IMR-90 (cell line): ENCODE results near the gene KIF3A. TPM values are rescaled to one million over a fixed set of nuclear protein-coding genes. Genes with fewer than 3 reads are reported as not detected.

Experiments
- ATAC-seq: fragments of 200-7000 bp; cut with Tn5 transposase; 2 replicates; pipeline ENCODE4 v1.9.1; 2020; ENCODE audit warnings: low read depth, mild to moderate bottlenecking, moderate library complexity
- BruUV-seq: library from RNA; stranded (reverse); fragments of 400-500 nt; replicated peaks from 2 replicates; lab custom pipeline; 2021; lab: Mats Ljungman, UMichigan
- CTCF ChIA-PET: fragments of 300-600 bp; formaldehyde crosslinking; extraction: SDS; loops from one replicate; lab custom pipeline; 2021; ENCODE audit warnings: antibody characterized with exemption; lab: Yijun Ruan, JAX
- POLR2A ChIA-PET: fragments of 300-600 bp; sonication (Branson Sonifier 250); formaldehyde crosslinking; loops from one replicate; lab custom pipeline; 2022; ENCODE audit warnings: antibody characterized with exemption; ENCODE audit not compliant: unreplicated experiment; lab: Charles Lee
- DNase-seq: peaks from one replicate; pipeline ENCODE4 v3.0.0; 2013
- H2AFZ ChIP-seq: replicated peaks from 2 replicates; pipeline ENCODE3; 2013; ENCODE audit warnings: low read length, mild to moderate bottlenecking; ENCODE audit not compliant: poor library complexity
- H2AK5ac ChIP-seq: 2 replicates; pipeline ENCODE4 v1.6.1; 2013; ENCODE audit warnings: low read depth, low read length, inconsistent platforms
- H2AK9ac ChIP-seq: replicated peaks from 2 replicates; pipeline ENCODE3; 2013; ENCODE audit warnings: mild to moderate bottlenecking, low read depth, low read length, moderate library complexity; ENCODE audit not compliant: poor library complexity
- H2BK120ac ChIP-seq: 2 replicates; pipeline ENCODE4 v1.6.1; 2013; ENCODE audit warnings: low read depth, low read length, inconsistent platforms
- H2BK15ac ChIP-seq: 3 replicates; pipeline ENCODE4 v1.6.1; 2013; ENCODE audit warnings: low read depth, low read length, inconsistent platforms
- H2BK20ac ChIP-seq: 2 replicates; pipeline ENCODE4 v1.6.1; 2013; ENCODE audit warnings: low read depth, mild to moderate bottlenecking, inconsistent platforms, low read length, moderate library complexity
- H2BK5ac ChIP-seq: 2 replicates; pipeline ENCODE4 v1.6.1; 2013; ENCODE audit warnings: mild to moderate bottlenecking, low read depth, low read length, inconsistent platforms; ENCODE audit not compliant: poor library complexity, severe bottlenecking
- H3K14ac ChIP-seq: replicated peaks from 2 replicates; pipeline ENCODE4 v1.6.1; 2013; ENCODE audit warnings: low read depth, low read length, inconsistent platforms
- H3K18ac ChIP-seq: 2 replicates; pipeline ENCODE4 v1.6.1; 2013; ENCODE audit warnings: low read depth, low read length, control low read depth
- H3K23ac ChIP-seq: 2 replicates; pipeline ENCODE4 v1.6.1; 2013; ENCODE audit warnings: low read depth, low read length, inconsistent platforms
- H3K27ac ChIP-seq: 2 replicates; pipeline ENCODE4 v1.5.1; 2013; ENCODE audit warnings: mild to moderate bottlenecking, control low read depth, low read length; ENCODE audit not compliant: insufficient read depth
- H3K27me3 ChIP-seq: 2 replicates; pipeline ENCODE4 v1.6.1; 2013; ENCODE audit warnings: low read length; ENCODE audit not compliant: control insufficient read depth, insufficient read depth
- H3K36me3 ChIP-seq: 2 replicates; pipeline ENCODE4 v1.6.1; 2013; ENCODE audit warnings: low read length, mixed read lengths; ENCODE audit not compliant: control insufficient read depth, insufficient read depth
- H3K4ac ChIP-seq: 2 replicates; pipeline ENCODE4 v1.6.1; 2013; ENCODE audit warnings: low read depth, low read length, inconsistent platforms
- H3K4me1 ChIP-seq: 2 replicates; pipeline ENCODE4 v1.6.1; 2013; ENCODE audit warnings: low read length, mixed read lengths; ENCODE audit not compliant: control insufficient read depth, insufficient read depth
- H3K4me2 ChIP-seq: 2 replicates; pipeline ENCODE4 v1.6.1; 2013; ENCODE audit warnings: low read depth, mild to moderate bottlenecking, control low read depth, low read length, moderate library complexity
- H3K4me3 ChIP-seq: 2 replicates; pipeline ENCODE4 v1.5.1; 2013; ENCODE audit warnings: low read depth, mild to moderate bottlenecking, control low read depth, low read length, moderate library complexity; ENCODE audit not compliant: insufficient read depth
- H3K56ac ChIP-seq: 2 replicates; pipeline ENCODE4 v1.6.1; 2013; ENCODE audit warnings: low read length, inconsistent platforms; ENCODE audit not compliant: insufficient read depth; ENCODE audit errors: extremely low read depth
- H3K79me1 ChIP-seq, 2 experiments: 2 replicates each; pipeline ENCODE4 v1.6.1; 2013; ENCODE audit warnings: low read length in 2 of 2, inconsistent platforms in 1 of 2, low read depth in 1 of 2
- H3K9ac ChIP-seq: 2 replicates; pipeline ENCODE4 v1.6.1; 2013; ENCODE audit warnings: low read depth, low read length, control low read depth
- H3K9me1 ChIP-seq: 2 replicates; pipeline ENCODE4 v1.6.1; 2013; ENCODE audit warnings: low read length, inconsistent platforms; ENCODE audit not compliant: insufficient read depth
- H3K9me3 ChIP-seq: 2 replicates; pipeline ENCODE4 v1.6.1; 2013; ENCODE audit warnings: low read length; ENCODE audit not compliant: control insufficient read depth, insufficient read depth
- H4K20me1 ChIP-seq: 2 replicates; pipeline ENCODE4 v1.6.1; 2013; ENCODE audit warnings: low read length, inconsistent platforms; ENCODE audit not compliant: insufficient read depth
- H4K5ac ChIP-seq: 2 replicates; pipeline ENCODE4 v1.6.1; 2013; ENCODE audit warnings: mild to moderate bottlenecking, low read depth, low read length, control low read depth
- H4K8ac ChIP-seq, 2 experiments: 2 replicates each; pipeline ENCODE4 v1.6.1; 2013; ENCODE audit warnings: low read depth in 2 of 2, low read length in 2 of 2, control low read depth in 1 of 2, inconsistent platforms in 1 of 2
- H4K91ac ChIP-seq: 2 replicates; pipeline ENCODE4 v1.6.1; 2013; ENCODE audit warnings: low read depth, low read length, inconsistent platforms; ENCODE audit not compliant: insufficient read depth
- BHLHE40 ChIP-seq: fragments of 150-350 bp; IDR thresholded peaks from 2 replicates; pipeline ENCODE4 v1.6.1; 2016; ENCODE audit warnings: mild to moderate bottlenecking, low read depth, low read length
- CEBPB ChIP-seq: IDR thresholded peaks from 2 replicates; pipeline ENCODE4 v1.6.1; 2012; ENCODE audit warnings: low read depth, low read length, improper control_type of control experiment
- CHD1 ChIP-seq: IDR thresholded peaks from 2 replicates; pipeline ENCODE4 v1.6.1; 2012; ENCODE audit warnings: low read depth, low read length, improper control_type of control experiment
- CTCF ChIP-seq: conservative IDR thresholded peaks from 2 replicates; pipeline ENCODE4 v1.5.1; 2012; ENCODE audit warnings: mild to moderate bottlenecking, low read depth, low read length, improper control_type of control experiment
- ELK1 ChIP-seq: fragments of 150-350 bp; IDR thresholded peaks from 2 replicates; pipeline ENCODE4 v1.6.1; 2016; ENCODE audit warnings: low read depth, mild to moderate bottlenecking, low read length, moderate library complexity, borderline replicate concordance
- FOS ChIP-seq: fragments of 150-350 bp; IDR thresholded peaks from 2 replicates; pipeline ENCODE4 v1.6.1; 2016; ENCODE audit warnings: low read depth, low read length
- MAZ ChIP-seq: IDR thresholded peaks from 2 replicates; pipeline ENCODE4 v1.6.1; 2012; ENCODE audit warnings: low read depth, mild to moderate bottlenecking, low read length, improper control_type of control experiment, moderate library complexity, borderline replicate concordance
- MXI1 ChIP-seq: IDR thresholded peaks from 2 replicates; pipeline ENCODE4 v1.6.1; 2012; ENCODE audit warnings: low read depth, mild to moderate bottlenecking, low read length, moderate library complexity, borderline replicate concordance
- NFE2L2 ChIP-seq: fragments of 150-350 bp; IDR thresholded peaks from 2 replicates; pipeline ENCODE4 v1.6.1; 2016; ENCODE audit warnings: low read depth, mild to moderate bottlenecking, low read length
- RAD21 ChIP-seq: IDR thresholded peaks from 2 replicates; pipeline ENCODE4 v1.6.1; 2012; ENCODE audit warnings: low read length, improper control_type of control experiment
- RCOR1 ChIP-seq: IDR thresholded peaks from 2 replicates; pipeline ENCODE4 v1.6.1; 2012; ENCODE audit warnings: mild to moderate bottlenecking, low read length, improper control_type of control experiment; ENCODE audit not compliant: insufficient replicate concordance
- SMC3 ChIP-seq: fragments of 150-350 bp; IDR thresholded peaks from 2 replicates; pipeline ENCODE4 v1.6.1; 2016; ENCODE audit warnings: low read depth, mild to moderate bottlenecking, antibody characterized with exemption, low read length, moderate library complexity
- WGBS, 2 experiments: methylation state at CpG; one replicate each; pipeline versions ENCODE4 v1.1.5 to v1.1.7; 2013; ENCODE audit warnings: missing lambda C conversion rate in 2 of 2; ENCODE audit not compliant: insufficient read length in 1 of 2; ENCODE audit errors: extremely low coverage in 2 of 2; 5-methylcytosine and 5-hydroxymethylcytosine counted together
- dilution Hi-C: fragments of 300-500 bp; cut with HindIII; formaldehyde crosslinking; loops from one replicate; pipeline ENCODE4 v1.14.3; 2018; ENCODE audit warnings: low sequenced_read_pairs; ENCODE audit not compliant: unreplicated experiment
- in situ Hi-C: fragments of 300-500 bp; cut with MboI; formaldehyde crosslinking; loops from 3 replicates; pipeline ENCODE4 v1.14.3; 2019; ENCODE audit warnings: low sequenced_read_pairs, inconsistent platforms, mixed read lengths
- intact Hi-C: fragments of 100-400 bp; cut with micrococcal nuclease; formaldehyde crosslinking; loops from 2 replicates; pipeline ENCODE4 v1.10.0; 2022
- polyA plus RNA-seq, 3 experiments: library from polyadenylated mRNA; depleted of rRNA; stranded (reverse); fragments of >200 nt; gene quantifications; 2 replicates each; pipeline ENCODE4 v1.2.3, GENCODE V29; 2012; ENCODE audit warnings: low replicate concordance in 1 of 3
- total RNA-seq: library from RNA; depleted of rRNA; stranded (reverse); fragments of >200 nt; gene quantifications from 2 replicates; pipeline ENCODE4 v1.2.3, GENCODE V29; 2012

Gene KIF3A
- total and polyA plus RNA-seq, 2 of the 4 experiments (the other 2 are of a cell fraction), result 4.3 to 4.5 TPM

GRCh38 chr5:132658381-132659302 is 78.7 kb downstream of the KIF3A start (continued):
- TF ChIP-seq SMC3 (no peak), RAD21 (no peak)

- Histone ChIP-seq H3K56ac (no peak within 1 kb of the TSS), H3K9me3 (no peaks in the 10 kb centered on the region), H2BK120ac (no peak within 1 kb of the TSS), H2BK15ac (no peak within 1 kb of the TSS), H3K27me3 (peaks cover 11% of the 10 kb centered on the region; the same call in 1 of the 2 replicates), H4K5ac (no peak within 1 kb of the TSS), H2AK9ac (no peak within 1 kb of the TSS), H3K18ac (no peak within 1 kb of the TSS), H3K4me2 (no peak within 1 kb of the TSS), H4K20me1 (no peaks in the 10 kb centered on the region), H3K27ac (no peak within 1 kb of the TSS), H3K36me3 (no peaks in the 10 kb centered on the region), H3K4ac (no peak within 1 kb of the TSS), H4K91ac (no peak within 1 kb of the TSS), H3K23ac (no peak within 1 kb of the TSS), H3K4me3 (no peak within 1 kb of the TSS), H3K4me1 (no peaks in the 10 kb centered on the region), H2AFZ (no peak within 1 kb of the TSS), H3K9ac (no peak within 1 kb of the TSS), H2BK20ac (no peak within 1 kb of the TSS), H4K8ac (no peak within 1 kb of the TSS), H3K9me1 (peaks cover 3% of the 10 kb centered on the region; the same call in 1 of the 2 replicates), H3K14ac (no peak within 1 kb of the TSS), H3K79me1 (no peaks in the 10 kb centered on the region), H2AK5ac (no peak within 1 kb of the TSS), H2BK5ac (no peak within 1 kb of the TSS)
- no peak for DNase-seq
- in situ Hi-C loops (no loop called here), intact Hi-C loops (no loop called here), dilution Hi-C loops (no loop called here)
- WGBS, 2 experiments, result 100% methylated on average over 1 of the region's 12 CpGs; no CpG with 5 or more reads in 1 of the 2 experiments
- no peak for ATAC-seq
- POLR2A ChIA-PET, result no interaction called here
- no TSS peak for BruUV-seq
- CTCF ChIA-PET, result interaction anchor here (0.6 kb wide), 1 partner anchor 1515 kb away, joined by 4 read pairs; no protein-coding TSS in a partner anchor
- TF ChIP-seq MAZ (no peak), CHD1 (no peak), BHLHE40 (no peak), RCOR1 (no peak), FOS (no peak), CEBPB (no peak), NFE2L2 (no peak), CTCF (no peak), ELK1 (no peak), MXI1 (no peak)
Observed at GRCh38 chr5:132657676-132658380, 79.5 kb downstream of the KIF3A start, which contains the start of gene IL13. Gene IL13, plus strand, starts transcription at chr5:132658173. Its CDS starts 14 bp downstream, at chr5:132658187.
